T47D (cell line): ENCODE measurements around the gene GALNT3.

ENCODE experiments used
- DNase-seq, 2 experiments: peaks; one replicate each; pipeline versions ENCODE4 v3.0.0 to v3.0.0-alpha.2; 2011 to 2012; ENCODE audit warnings: low read depth in 1 of 2, low spot score in 1 of 2
- JUND ChIP-seq: IDR thresholded peaks from 2 replicates; pipeline ENCODE4 v1.6.1; 2012; ENCODE audit warnings: low read depth
- in situ Hi-C: cut with HindIII; loops from 2 replicates; pipeline ENCODE4 v1.10.0; 2016; ENCODE audit warnings: low sequenced_read_pairs, low pct_unique_long_range_greater_than_20kb

Gene GALNT3

DNA sequence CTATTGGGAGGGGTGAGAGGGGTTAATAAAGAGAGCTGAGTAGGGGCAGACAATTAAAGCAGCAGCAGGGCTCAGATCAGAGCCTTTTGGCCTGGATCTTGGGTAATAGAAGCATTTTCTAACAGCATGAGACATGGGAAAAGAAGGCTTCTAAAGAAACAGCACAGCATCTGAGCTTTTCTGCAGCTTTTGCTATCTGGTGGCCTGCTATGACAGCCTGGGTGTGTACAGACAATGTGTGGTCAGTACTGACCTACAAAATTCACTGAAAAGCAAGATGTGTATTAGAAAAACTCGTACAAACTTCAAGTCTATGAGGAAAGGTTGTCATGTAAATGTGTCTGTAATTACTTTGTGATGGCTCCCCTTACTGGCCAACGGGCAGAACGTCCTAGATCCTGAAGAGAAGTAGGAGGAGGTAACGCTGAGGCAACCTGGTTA is 95.6 kb downstream of the GALNT3 start:
- peak; percentile 5 to 61 for DNase-seq
- no peak for TF ChIP-seq JUND
- in situ Hi-C loops: no loop called here

DNA sequence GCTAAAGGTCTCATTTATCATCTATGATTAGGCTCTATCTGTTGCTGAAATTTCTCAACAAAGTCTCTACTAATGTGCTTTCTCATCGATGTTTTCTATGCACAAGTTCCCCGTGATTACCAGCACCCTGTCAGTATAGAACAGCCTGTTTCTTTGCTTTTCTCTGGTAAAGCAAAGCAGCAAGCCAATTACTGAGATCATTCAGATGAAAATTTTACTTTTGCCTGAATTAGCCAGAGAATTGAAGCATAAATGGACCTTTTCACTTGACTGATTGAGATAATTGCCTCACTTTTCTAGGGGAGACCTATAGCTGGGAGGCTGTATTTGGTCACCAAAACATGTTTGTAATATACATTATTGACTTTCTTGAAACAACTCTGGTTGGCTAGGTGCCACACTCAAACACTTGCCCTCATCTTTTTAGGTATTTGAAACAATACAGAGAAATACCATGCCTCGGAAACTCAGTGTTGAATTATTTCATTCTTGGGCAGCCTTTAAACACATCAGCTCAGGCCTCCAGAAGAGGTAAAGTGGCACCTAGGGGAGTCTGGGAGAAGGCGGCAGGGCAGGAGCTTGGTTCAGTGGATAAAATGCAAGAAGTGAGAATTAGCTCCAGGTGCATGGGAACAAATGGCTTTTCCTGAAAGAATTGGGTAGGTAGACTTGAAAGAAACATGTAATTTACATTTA is 96.2 kb downstream of the GALNT3 start:
- no peak for TF ChIP-seq JUND
- in situ Hi-C loops: no loop called here
- no peak for DNase-seq
